Body of pancreas (tissue), 4 donors: ENCODE measurements around the gene GABBR1. TPM values are rescaled to one million over a fixed set of nuclear protein-coding genes. Genes with fewer than 3 reads are reported as not detected.
"Not testable (repeated sequence)": the region's sequence is repeated elsewhere in the genome, so short reads cannot be mapped to it uniquely, and the experiment has no call there.

ENCODE experiments used
- ATAC-seq: fragments of 150-250 bp; one replicate; pipeline ENCODE4 v1.9.1; 2016
- DNase-seq, 4 donors: peaks; one replicate each; pipeline ENCODE4 v3.0.0-alpha.2; 2019
- H3K27ac ChIP-seq, 4 donors: fragments of 200-600 bp; sonication (generic); 1 replicate in 3 of 4; 2 replicates in 1 of 4; pipeline versions ENCODE4 v1.5.1 to v1.6.1; 2016 to 2019; ENCODE audit warnings: mild to moderate bottlenecking in 1 of 4, mixed read lengths in 1 of 4, moderate library complexity in 1 of 4
- H3K27me3 ChIP-seq, 2 donors: fragments of 200-600 bp; sonication (generic); one replicate each; pipeline ENCODE4 v1.6.0; 2016; ENCODE audit warnings: mild to moderate bottlenecking in 1 of 2
- H3K36me3 ChIP-seq, 2 donors: fragments of 200-600 bp; sonication (generic); replicated peaks in 1 of 2; 2 replicates each; pipeline ENCODE4 v1.5.1; 2016; ENCODE audit warnings: low read depth in 2 of 2; ENCODE audit not compliant: insufficient read depth in 1 of 2
- H3K4me1 ChIP-seq: fragments of 200-600 bp; sonication (generic); one replicate; pipeline ENCODE4 v1.6.0; 2016
- H3K4me3 ChIP-seq, 2 donors: fragments of 200-600 bp; sonication (generic); 1 replicate in 1 of 2; 2 replicates in 1 of 2; pipeline ENCODE4 v1.5.1; 2016 to 2019
- H3K9me3 ChIP-seq, 3 donors: fragments of 200-600 bp; sonication (generic); 1 replicate in 2 of 3; 2 replicates in 1 of 3; pipeline ENCODE4 v1.5.1; 2016
- CTCF ChIP-seq, 7 experiments: fragments of 450-650 bp in 4 of 7; fragments of 200-600 bp in 3 of 7; sonication (generic) in 3 of 7; IDR thresholded peaks; one replicate each; pipeline ENCODE4 v1.5.1; 2016 to 2019; ENCODE audit warnings: antibody characterized with exemption in 7 of 7
- POLR2A ChIP-seq, 3 donors: fragments of 450-650 bp; IDR thresholded peaks; one replicate each; pipeline ENCODE4 v1.6.1; 2016; ENCODE audit warnings: antibody characterized with exemption in 3 of 3, mild to moderate bottlenecking in 2 of 3
- WGBS, 2 donors: methylation state at CpG; one replicate each; pipeline ENCODE4 v1.1.5; 2017; 5-methylcytosine and 5-hydroxymethylcytosine counted together
- intact Hi-C: fragments of 100-400 bp; cut with DNase I; formaldehyde crosslinking; loops from one replicate; pipeline ENCODE4 v1.15.1; 2023
- total RNA-seq, 2 donors: library from RNA; depleted of rRNA; stranded (reverse); fragments of >200 nt; gene quantifications; one replicate each; pipeline ENCODE4 v1.1.0, GENCODE V29; 2016

The GABBR1 gene
- total RNA-seq, 2 donors from 2014 or later = 23.7 to 31.9 TPM

- H3K36me3 ChIP-seq = no peaks in the 10 kb centered on the region
- ATAC-seq = no peak
These were observed 30.5 kb upstream of the GABBR1 start for GRCh38 chr6:29663300-29664042.

GRCh38 chr6:29661502-29662141 is 28.6 kb upstream of the GABBR1 start:
- H3K9me3 ChIP-seq, H3K27ac ChIP-seq, H3K27me3 ChIP-seq, intact Hi-C loops, H3K36me3 ChIP-seq, ATAC-seq, H3K4me1 ChIP-seq, H3K4me3 ChIP-seq, DNase-seq: not testable (repeated sequence)
- WGBS, 2 donors = 27 to 40% methylated on average over 14 of the region's 14 CpGs

More at GRCh38 chr6:29663300-29664042, 30.5 kb upstream of the GABBR1 start:
- H3K9me3 ChIP-seq = no peaks in the 10 kb centered on the region
- WGBS, 2 donors = 15 to 24% methylated on average over 5 of the region's 5 CpGs
- no peak overlapping the region for H3K4me3 ChIP-seq
- TF ChIP-seq POLR2A (IDR thresholded peaks at IDR 0.05) = no peak
- no peak for TF ChIP-seq CTCF (IDR thresholded peaks at IDR 0.05)
- H3K27ac ChIP-seq = no peak overlapping the region
- no peaks in the 10 kb centered on the region for H3K27me3 ChIP-seq
- intact Hi-C loops = no loop called here
- no peak for DNase-seq
- no peaks in the 10 kb centered on the region for H3K4me1 ChIP-seq

GRCh38 chr6:29661071-29661470 is 28.1 kb upstream of the GABBR1 start:
- no peak for ATAC-seq
- Histone ChIP-seq H3K27ac (no peak overlapping the region), H3K36me3 (no peaks in the 10 kb centered on the region), H3K9me3 (no peaks in the 10 kb centered on the region), H3K4me3 (no peak overlapping the region), H3K4me1 (no peaks in the 10 kb centered on the region), H3K27me3 (no peaks in the 10 kb centered on the region)
- DNase-seq = no peak
- intact Hi-C loops = no loop called here
- 56 to 62% methylated on average over 3 of the region's 3 CpGs for WGBS, 2 donors
- TF ChIP-seq POLR2A (IDR thresholded peaks at IDR 0.05) (no peak), CTCF (IDR thresholded peaks at IDR 0.05) (no peak)

GRCh38 chr6:29656798-29657197 is 23.8 kb upstream of the GABBR1 start, which contains the start of gene MOG:
Gene MOG (plus strand): TSS chr6:29657092. CDS start chr6:29657210, 118 bp downstream.
- WGBS, 2 donors = 56 to 83% methylated on average over 1 to 4 of the region's 4 CpGs
- no peaks in the 10 kb centered on the region for H3K36me3 ChIP-seq
- ATAC-seq (no peak), DNase-seq (no peak)
- H3K4me3 ChIP-seq = no peak within 1 kb of the TSS
- H3K9me3 ChIP-seq = no peaks in the 10 kb centered on the region
- intact Hi-C loops = no loop called here
- H3K4me1 ChIP-seq = no peaks in the 10 kb centered on the region
- TF ChIP-seq CTCF (IDR thresholded peaks at IDR 0.05) (no peak), POLR2A (IDR thresholded peaks at IDR 0.05) (no peak)
- H3K27me3 ChIP-seq = peaks cover 0 to 7% of the 10 kb centered on the region in 2 donors
- no peak within 1 kb of the TSS for H3K27ac ChIP-seq

GRCh38 chr6:29656157-29656556 is 23.2 kb upstream of the GABBR1 start:
- peaks cover 0 to 7% of the 10 kb centered on the region in 2 donors for H3K27me3 ChIP-seq
- intact Hi-C loops = no loop called here
- 22 to 49% methylated on average over 2 of the region's 2 CpGs for WGBS, 2 donors

More at GRCh38 chr6:29656157-29656556, 23.2 kb upstream of the GABBR1 start:
- no peaks in the 10 kb centered on the region for H3K9me3 ChIP-seq
- H3K4me1 ChIP-seq = no peaks in the 10 kb centered on the region
- no peak overlapping the region for H3K27ac ChIP-seq
- ATAC-seq (no peak), DNase-seq (no peak)
- H3K4me3 ChIP-seq = no peak overlapping the region
- H3K36me3 ChIP-seq = no peaks in the 10 kb centered on the region
- TF ChIP-seq POLR2A (IDR thresholded peaks at IDR 0.05) = no peak
- TF ChIP-seq CTCF (IDR thresholded peaks at IDR 0.05) = no peak
